Measurements from ENCODE around the gene THOC1. TPM values are rescaled to one million over a fixed set of nuclear protein-coding genes. Genes with fewer than 3 reads are reported as not detected.

THOC1 gene
- total and polyA plus RNA-seq, 2 experiments from 2014 or later: 73.0 to 108 TPM

DNA sequence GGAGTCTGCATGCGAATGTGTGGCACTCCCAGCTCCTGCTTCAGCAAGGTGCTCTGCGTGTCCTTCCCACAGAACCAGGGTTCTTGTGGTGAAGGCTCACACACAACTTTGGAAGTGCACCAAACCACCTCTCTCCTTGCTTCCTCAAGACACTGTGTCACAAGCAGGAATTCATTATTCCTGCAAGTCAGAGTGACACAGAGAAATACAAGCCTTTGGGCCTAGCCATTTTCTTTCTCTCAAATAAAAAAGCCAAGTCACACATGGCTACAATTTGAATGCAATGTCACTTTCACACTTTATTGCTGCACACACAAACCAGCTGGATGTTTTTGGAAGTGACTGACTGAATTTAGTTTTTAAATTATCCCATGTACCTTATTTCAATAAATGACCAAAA is 30.1 kb upstream of the THOC1 start:
- Mint-ChIP-seq H3K27me3 (ENCODE audit: insufficient read depth, low read depth, poor library complexity) (peaks cover 2% of the 10 kb centered on the region), H3K4me1 (no peaks in the 10 kb centered on the region), H3K27ac (no peak overlapping the region), H3K9me3 (no peaks in the 10 kb centered on the region; the same call in 2 of the 3 replicates), H3K4me3 (no peak overlapping the region), H3K36me3 (ENCODE audit: low read depth) (no peaks in the 10 kb centered on the region)
- H3K4me2 ChIP-seq: no peak overlapping the region
- no peak overlapping the region for H2AFZ ChIP-seq
- no peak overlapping the region for H3K27ac ChIP-seq (ENCODE audit: low read depth)
- H3K79me2 ChIP-seq (replicated peaks; ENCODE audit: insufficient read depth): no peaks in the 10 kb centered on the region
- TF ChIP-seq, protein P1, sequence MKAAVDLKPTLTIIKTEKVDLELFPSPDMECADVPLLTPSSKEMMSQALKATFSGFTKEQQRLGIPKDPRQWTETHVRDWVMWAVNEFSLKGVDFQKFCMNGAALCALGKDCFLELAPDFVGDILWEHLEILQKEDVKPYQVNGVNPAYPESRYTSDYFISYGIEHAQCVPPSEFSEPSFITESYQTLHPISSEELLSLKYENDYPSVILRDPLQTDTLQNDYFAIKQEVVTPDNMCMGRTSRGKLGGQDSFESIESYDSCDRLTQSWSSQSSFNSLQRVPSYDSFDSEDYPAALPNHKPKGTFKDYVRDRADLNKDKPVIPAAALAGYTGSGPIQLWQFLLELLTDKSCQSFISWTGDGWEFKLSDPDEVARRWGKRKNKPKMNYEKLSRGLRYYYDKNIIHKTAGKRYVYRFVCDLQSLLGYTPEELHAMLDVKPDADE (IDR thresholded peaks at IDR 0.05): no peak
- TF ChIP-seq EZH2phosphoT487 (IDR thresholded peaks at IDR 0.05; ENCODE audit: unreplicated experiment): no peak
- TF ChIP-seq EZH2 (IDR thresholded peaks at IDR 0.05; ENCODE audit: low read depth, unreplicated experiment): no peak
- no peak for TF ChIP-seq JUNB (IDR thresholded peaks at IDR 0.05; ENCODE audit: unreplicated experiment)
- TF ChIP-seq STAT1 (IDR thresholded peaks at IDR 0.05; ENCODE audit: unreplicated experiment): no peak
- no peak for TF ChIP-seq CTCF (conservative IDR thresholded peaks at IDR 0.05; ENCODE audit: low read depth in 2 of 2)
- TF ChIP-seq NANOG (IDR thresholded peaks at IDR 0.05; ENCODE audit: borderline replicate concordance): no peak
- TF ChIP-seq, protein P2, sequence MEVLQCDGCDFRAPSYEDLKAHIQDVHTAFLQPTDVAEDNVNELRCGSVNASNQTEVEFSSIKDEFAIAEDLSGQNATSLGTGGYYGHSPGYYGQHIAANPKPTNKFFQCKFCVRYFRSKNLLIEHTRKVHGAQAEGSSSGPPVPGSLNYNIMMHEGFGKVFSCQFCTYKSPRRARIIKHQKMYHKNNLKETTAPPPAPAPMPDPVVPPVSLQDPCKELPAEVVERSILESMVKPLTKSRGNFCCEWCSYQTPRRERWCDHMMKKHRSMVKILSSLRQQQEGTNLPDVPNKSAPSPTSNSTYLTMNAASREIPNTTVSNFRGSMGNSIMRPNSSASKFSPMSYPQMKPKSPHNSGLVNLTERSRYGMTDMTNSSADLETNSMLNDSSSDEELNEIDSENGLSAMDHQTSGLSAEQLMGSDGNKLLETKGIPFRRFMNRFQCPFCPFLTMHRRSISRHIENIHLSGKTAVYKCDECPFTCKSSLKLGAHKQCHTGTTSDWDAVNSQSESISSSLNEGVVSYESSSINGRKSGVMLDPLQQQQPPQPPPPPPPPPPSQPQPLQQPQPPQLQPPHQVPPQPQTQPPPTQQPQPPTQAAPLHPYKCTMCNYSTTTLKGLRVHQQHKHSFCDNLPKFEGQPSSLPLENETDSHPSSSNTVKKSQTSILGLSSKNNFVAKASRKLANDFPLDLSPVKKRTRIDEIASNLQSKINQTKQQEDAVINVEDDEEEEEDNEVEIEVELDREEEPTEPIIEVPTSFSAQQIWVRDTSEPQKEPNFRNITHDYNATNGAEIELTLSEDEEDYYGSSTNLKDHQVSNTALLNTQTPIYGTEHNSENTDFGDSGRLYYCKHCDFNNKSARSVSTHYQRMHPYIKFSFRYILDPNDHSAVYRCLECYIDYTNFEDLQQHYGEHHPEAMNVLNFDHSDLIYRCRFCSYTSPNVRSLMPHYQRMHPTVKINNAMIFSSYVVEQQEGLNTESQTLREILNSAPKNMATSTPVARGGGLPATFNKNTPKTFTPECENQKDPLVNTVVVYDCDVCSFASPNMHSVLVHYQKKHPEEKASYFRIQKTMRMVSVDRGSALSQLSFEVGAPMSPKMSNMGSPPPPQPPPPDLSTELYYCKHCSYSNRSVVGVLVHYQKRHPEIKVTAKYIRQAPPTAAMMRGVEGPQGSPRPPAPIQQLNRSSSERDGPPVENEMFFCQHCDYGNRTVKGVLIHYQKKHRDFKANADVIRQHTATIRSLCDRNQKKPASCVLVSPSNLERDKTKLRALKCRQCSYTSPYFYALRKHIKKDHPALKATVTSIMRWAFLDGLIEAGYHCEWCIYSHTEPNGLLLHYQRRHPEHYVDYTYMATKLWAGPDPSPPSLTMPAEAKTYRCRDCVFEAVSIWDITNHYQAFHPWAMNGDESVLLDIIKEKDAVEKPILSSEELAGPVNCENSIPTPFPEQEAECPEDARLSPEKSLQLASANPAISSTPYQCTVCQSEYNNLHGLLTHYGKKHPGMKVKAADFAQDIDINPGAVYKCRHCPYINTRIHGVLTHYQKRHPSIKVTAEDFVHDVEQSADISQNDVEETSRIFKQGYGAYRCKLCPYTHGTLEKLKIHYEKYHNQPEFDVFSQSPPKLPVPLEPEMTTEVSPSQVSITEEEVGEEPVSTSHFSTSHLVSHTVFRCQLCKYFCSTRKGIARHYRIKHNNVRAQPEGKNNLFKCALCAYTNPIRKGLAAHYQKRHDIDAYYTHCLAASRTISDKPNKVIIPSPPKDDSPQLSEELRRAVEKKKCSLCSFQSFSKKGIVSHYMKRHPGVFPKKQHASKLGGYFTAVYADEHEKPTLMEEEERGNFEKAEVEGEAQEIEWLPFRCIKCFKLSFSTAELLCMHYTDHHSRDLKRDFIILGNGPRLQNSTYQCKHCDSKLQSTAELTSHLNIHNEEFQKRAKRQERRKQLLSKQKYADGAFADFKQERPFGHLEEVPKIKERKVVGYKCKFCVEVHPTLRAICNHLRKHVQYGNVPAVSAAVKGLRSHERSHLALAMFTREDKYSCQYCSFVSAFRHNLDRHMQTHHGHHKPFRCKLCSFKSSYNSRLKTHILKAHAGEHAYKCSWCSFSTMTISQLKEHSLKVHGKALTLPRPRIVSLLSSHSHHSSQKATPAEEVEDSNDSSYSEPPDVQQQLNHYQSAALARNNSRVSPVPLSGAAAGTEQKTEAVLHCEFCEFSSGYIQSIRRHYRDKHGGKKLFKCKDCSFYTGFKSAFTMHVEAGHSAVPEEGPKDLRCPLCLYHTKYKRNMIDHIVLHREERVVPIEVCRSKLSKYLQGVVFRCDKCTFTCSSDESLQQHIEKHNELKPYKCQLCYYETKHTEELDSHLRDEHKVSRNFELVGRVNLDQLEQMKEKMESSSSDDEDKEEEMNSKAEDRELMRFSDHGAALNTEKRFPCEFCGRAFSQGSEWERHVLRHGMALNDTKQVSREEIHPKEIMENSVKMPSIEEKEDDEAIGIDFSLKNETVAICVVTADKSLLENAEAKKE (CRISPR knock-in tag; IDR thresholded peaks at IDR 0.05): no peak
- no peak for ATAC-seq
- H3K9me2 ChIP-seq (ENCODE audit: insufficient read depth): no peaks in the 10 kb centered on the region
- H3K27me3 ChIP-seq (ENCODE audit: insufficient read depth): no peaks in the 10 kb centered on the region
- H3K4me1 ChIP-seq (ENCODE audit: insufficient read depth): no peaks in the 10 kb centered on the region
- no peak overlapping the region for H3K4me3 ChIP-seq
- no peaks in the 10 kb centered on the region for H4K20me1 ChIP-seq (replicated peaks; ENCODE audit: insufficient read depth)
- DNase-seq (ENCODE audit: low spot score): no peak
- H3K36me3 ChIP-seq (ENCODE audit: insufficient read depth): no peaks in the 10 kb centered on the region
- no peaks in the 10 kb centered on the region for H3F3A ChIP-seq (replicated peaks; ENCODE audit: low read depth)

All from GM23338 (cell line).